Fibroblast of skin of scalp (primary cell): ENCODE measurements around the gene SETD1B.
"Not testable (repeated sequence)": the region's sequence is repeated elsewhere in the genome, so short reads cannot be mapped to it uniquely, and the experiment has no call there.

Experiments
- DNase-seq: peaks from one replicate; pipeline ENCODE4 v3.0.0-alpha.2; 2013

The SETD1B gene

DNA sequence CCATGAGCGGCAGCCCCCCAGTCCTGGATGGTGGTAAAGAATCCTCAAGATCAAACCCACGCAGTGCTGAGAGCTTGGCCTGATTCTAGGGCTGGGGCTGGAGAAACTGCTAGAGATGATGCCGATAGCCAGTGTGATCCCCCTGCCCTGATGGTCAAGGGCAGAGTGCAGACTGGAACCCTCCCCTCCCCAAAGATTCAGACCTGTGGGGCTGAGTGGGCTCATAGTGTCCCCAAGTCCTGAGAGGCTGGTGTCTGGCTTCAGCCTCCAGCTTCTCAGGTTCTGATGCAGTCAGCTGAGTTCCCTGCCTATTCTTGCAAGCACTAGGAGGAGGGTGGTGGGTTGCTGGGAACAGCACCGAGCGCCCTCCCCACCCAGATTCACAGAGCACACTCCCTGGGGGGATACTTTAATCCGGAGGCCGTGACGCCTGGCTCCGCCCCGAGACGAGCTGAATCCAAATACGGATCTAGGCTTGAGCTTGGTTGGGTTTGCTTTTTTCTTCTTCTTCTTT lies 22.3 kb upstream of the SETD1B start:
- no peak for DNase-seq

DNA sequence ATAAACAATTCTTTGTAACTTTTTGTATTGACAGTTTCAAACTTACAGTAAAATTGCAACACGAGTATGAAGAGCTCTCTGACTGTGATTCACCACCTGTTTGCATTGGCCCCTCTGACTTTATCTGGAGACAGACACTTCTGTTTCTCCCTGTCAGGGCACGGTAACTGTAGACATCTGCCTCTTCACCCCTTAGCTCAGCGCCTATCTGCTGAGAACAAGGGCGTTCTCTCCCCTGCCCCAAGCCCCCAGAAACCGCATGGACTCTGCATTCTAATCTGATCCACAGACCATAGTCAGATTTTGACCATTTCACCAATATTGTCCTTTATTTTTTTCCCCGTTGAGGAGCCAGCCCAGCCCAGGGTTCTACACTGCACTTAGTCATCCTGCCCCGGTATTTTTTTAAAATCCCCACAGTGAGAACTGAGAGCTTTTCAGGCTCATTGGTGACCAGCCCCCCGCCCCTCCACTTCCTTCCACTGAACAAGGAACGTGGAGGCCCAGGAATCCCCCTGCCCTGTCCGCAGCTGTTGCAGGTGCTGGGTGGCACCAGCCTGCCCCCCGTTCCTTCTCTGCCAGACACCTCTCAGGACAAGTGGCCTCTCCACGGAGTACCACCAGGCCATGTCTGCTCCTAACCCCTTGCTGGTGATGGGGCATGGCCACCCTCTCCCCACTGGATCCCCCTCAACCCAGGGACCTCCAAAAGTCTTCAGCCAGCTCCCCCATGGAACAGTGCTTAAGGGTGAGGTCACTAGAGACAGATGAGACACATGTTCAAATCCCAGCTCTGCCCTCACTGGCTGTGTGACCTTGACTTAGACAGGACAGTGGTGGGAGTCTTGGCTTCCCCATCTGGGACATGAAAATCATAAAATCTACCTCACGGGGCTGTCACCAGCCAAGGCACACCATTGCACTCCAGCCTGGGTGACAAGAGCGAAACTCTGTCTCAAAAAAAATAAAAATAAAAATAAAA lies 21.5 kb upstream of the SETD1B start:
- no peak for DNase-seq

DNA sequence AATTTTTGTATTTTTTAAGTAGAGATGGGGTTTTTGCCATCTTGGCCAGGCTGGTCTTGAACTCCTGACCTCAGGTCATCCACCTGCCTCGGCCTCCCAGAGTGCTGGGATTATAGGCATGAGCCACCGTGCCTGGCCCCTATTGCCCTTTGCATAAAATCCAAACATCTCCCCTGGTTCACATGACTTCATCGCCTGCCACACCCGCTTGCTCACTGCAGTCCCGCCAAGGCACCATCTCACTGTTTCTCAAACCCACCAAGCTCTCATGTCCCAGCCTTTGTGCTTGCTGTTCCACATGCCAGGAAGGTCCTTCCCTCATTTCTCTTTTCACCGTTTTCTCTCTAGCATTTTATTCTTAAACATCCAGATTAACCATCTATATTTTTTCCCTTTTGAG lies 20.0 kb upstream of the SETD1B start:
- DNase-seq, result no peak

DNA sequence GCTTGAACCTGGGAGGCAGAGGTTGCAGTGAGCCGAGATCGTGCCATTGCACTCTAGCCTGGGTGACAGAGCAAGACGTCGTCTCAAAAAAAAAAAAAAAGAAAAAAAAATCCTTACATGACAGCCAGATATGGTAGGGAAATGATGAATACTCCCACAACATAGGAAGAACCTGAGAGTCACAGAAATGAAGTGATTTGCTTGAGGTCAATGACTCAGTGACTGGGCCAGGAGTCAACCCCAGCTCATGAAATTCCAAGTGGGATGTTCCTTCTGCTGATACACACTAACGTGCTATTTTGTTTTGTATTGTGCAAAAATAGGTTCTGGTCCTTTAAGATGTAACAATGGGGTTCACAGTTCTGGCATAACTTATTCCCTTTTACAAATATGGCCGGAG lies 19.3 kb upstream of the SETD1B start:
- DNase-seq, result peak; percentile 84

DNA sequence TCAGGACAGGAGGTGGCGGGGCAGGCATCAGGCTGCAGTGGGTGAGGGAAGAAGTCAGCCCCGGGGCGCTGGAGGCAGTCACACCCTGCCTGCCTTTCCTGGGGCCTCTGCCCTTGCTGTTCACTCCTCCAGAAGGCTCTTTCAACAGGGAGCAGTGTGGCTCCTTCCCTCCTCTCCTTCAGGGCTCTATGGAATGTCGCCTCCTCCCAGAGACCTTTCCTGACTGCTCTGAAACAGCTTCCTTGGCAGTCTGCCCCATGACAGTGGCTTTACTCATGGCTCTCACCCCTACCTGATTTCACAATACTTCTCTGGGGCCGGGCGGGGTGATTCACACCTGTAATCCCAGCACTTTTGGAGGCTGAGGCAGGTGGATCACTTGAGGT lies 17.4 kb upstream of the SETD1B start:
- peak; percentile 90 for DNase-seq

DNA sequence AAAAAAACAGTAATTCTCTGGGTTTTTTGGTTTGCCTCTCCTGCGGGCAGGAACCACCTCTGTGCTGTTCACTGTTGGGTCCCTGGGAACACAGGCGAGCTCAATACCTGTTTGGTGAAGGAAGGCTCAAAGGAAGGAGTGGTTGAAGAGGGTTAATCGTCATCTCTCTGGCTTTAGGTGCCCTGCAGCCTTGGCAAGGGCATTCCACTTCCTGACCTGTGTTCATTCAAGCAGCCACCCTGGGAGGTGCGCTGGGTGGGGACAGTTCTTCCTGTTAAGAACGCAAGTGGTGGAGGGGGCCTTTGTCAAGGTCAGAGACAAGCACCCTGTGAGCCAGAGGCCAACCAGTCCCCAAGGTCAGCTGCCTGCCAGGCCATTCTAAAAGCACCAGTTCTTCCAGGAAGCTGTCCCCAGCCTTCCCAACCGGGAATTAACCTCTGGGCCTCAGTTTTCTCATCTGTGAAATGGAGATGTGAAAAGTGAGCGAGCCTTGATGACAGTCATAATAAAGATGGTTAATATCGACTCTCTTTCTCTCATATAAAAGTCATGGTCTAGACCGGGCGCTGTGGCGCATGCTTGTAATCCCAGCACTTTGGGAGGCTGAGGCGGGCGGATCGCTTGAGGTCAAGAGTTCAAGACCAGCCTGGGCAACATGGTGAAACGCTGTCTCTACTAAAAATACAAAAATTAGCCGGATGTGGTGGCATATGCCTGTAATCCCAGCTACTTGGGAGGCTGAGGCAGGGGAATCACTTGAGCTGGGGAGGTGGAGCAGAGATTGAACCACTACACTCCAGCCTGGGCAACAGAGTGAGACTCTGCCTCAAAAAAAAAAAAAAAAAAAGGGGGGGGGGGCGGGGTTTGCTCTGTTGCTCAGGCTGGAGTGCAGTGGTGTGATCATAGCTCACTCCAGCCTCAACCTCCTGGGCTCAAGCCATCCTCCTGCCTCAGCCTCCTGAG lies 16.5 kb upstream of the SETD1B start:
- no peak for DNase-seq

DNA sequence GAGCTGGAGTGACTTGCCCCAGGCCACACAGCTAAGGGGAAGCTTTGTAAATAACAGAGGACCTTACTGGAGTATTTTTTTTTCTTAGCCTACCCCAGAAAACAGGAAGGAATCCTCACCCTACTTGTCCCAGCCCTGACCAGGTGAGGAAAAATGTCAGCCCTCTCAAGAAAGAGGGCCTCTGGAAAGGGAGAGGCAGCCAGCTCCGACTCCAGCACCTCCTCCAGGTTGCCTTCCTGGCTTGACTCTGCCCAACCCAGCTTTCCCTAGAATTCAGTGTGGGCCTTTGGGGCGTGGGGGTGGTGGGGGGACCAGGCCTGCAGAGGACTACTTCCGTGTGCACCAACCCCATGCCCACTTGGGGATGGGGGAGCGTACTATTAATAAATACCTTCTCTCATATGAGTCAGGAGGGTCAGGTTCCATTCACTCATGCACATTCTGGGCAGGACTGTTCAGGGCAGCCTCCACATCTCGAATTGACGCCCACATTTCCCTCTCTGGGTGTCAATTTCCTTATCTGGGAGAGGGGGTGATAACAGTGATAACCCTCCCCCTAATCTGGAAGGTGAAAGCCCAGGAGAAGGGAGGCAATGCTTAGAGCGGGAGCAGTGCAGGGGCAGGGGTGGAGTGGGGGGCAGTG lies 15.5 kb upstream of the SETD1B start:
- no peak for DNase-seq

DNA sequence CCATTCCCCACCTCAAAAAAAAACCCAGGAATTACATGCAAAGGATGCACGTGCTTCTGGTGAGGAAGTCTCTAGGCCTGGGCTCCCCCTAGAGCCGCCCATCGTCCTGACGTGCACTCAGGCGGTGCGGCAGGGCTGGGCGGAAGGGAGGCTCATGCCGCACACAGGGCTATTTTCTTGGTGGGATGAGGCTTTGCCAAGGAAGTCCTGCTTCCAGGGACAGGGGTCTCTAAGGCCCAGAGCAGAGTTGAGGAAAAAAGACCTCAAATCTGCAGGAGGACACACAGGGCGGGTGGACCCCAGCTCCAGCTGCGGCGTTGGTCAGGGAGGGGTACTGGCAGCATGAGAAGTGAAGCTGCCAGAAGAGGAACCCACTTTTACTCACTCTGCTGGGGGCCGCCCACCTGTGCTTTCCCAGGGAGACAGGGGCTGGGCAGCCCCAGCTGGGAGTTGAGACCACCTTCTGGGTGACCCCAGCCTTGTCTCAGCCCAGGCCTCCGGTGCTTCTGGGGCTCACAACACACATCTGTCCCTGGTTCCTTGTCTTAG lies 14.5 kb upstream of the SETD1B start:
- no peak for DNase-seq

DNA sequence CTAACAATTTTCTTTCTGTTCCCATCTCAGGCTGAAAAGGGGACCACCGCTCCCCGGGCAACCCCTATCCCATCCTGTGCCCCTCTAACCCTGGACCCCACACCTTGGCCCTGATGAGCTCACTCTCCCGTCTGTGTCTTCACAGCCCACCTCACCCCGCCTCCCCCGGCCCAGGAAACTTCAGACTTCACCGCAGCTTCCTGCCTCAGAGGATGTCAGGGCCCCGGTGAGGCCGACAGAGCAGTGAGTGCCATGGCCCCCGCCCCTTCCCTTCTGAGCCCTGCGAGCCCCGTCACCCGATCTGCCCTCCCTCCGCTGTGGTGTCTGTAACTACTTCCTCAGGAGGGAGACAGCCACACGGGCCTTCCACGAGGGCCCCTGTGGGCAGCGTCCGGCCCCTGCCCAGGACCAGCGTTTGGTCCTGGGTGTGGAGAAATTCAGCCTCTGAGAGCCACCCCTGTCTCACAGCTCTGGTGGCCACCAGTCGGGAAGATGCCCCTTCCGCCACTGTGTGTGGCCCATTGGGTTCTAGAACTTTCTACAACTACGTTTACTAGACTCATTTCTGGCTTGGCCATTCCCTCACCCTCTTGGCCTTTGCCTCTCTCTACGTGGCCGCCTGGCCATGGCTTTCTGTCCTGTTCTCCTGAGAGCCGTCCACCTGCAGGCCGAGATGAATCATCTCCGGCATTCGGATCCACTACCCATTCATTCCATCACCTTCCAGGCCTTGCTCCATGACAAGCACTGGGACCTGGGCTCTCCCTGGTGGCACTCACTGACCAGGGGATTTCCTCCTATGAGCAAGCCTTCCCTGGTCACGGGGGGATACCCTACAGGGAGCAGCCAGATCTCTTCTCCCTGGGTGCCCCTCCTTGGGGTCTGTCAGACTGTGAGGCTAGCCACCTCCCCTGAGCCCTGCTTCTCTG lies 13.7 kb upstream of the SETD1B start:
- no peak for DNase-seq

DNA sequence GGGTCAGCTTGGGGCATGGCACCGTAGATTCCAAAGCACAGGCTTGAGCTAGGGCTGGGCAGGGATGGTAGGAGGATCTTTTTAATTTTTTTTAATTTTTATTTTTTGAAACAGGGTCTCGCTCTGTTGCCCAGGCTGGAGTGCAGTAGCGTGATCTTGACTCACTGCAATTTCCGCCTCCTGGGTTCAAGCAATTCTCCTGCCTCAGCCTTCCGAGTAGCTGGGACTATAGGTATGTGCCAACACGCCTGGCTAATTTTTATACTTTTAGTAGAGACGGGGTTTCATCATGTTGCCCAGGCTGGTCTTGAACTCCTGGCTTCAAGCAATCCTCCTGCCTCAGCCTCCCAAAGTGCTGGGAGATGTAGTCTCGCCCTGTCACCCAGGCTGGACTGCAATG lies 13.0 kb upstream of the SETD1B start:
- not testable (repeated sequence) for DNase-seq

DNA sequence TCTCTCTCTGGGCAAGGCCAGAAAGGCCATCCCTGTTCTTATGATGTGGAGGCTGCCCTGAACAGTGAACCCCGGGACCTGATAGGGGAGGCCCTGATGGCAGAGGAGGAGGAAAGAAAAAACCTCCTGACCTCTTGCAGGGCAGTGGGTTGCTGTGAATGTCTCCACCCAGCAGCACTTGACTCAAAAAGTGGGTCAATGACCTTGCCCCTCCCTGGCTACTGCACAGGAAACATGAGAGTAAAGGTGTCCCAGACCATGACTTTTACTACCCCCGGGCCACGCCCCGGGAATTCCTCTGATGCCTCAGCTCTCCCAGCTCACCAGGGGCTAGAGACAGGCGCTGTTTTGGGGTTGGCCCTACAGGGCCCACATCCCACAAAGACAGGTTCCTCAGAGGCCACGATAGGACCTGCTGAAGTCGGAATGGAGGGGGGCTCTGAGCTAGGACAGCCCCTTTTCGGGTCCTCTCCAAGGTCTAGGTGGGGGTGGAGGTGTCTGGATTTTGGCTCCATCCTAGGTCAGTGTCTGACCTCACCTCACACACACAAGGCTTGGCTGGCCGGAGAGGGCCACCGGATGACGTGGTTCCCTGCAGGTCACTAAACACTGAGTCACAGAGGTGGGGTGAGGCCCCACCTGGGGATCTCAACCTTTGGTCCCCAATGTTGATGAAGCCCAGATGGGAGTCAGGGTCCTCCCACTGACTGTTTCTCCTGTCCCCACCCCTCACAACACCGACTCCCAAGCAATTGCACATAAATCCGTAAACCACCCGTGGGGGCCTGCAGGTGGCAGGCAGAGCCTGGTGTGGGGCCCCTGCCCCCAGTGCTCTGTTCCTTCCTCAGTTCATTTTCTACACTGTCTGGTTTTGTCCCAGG lies 11.9 kb upstream of the SETD1B start:
- no peak for DNase-seq

DNA sequence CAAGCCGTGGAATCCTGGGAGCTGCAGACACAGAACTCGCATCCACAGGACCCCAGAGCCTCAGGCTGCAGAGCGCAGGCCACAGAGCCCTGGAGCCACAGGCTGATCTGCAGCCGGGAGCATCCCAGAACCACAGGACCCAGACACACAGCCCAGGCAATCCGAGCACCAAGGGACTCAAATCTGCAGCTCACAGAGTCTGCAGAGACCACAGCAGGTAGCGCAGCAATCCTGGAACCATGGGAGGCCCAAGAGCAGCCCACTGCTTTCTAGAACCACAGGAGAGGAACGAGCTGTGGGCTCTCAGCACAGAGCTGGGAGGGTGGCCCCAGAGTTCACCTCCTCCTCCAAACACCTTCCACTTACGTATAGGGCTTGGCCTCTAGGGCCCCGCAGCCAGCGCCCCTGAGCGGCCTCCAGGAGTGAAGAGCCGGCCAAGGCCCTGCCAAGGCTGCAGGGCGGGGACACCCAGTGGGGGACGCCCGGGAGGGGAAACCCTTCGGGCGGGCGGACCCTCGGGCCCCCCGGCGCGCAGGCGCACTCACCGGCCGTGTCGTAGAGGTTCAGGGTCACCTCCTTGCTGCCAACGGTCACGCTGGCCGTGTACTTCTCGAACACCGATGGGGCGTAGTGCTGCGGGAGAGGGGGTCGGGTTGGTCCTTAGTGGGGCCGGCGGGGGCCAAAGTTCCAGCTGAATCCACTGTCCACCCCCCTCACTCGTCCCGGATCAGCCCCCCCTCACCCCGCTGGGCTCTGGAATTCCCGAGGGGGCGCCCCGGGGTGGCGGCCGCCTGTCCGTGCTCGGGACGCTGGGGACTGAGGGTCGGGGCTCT lies 11.0 kb upstream of the SETD1B start:
- DNase-seq, result no peak

DNA sequence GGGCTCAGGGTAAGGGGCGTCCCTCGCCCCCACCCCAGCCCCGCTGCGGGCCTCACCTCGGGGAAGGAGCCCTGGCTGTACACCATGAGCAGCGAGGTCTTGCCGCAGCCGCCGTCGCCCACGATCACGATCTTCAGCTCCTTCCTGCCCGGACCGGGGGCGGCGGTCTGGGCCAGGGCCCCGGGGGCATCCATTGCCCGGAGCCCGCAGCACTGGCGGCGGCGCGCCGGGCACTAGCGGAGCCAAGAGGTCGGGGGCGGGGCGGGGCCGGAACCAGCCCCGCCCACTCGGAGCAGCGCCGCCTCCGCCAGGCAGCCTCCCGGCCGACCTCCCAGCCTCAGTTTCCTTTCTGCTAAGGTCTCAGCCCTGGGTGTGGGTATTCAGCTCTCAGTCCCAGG lies 10.4 kb upstream of the SETD1B start, which contains the start of gene RHOF:
RHOF (minus strand) TSS at position 249 of the 398 bp plus-strand sequence; CDS start at position 194, 55 bp downstream.
- DNase-seq, result no peak

DNA sequence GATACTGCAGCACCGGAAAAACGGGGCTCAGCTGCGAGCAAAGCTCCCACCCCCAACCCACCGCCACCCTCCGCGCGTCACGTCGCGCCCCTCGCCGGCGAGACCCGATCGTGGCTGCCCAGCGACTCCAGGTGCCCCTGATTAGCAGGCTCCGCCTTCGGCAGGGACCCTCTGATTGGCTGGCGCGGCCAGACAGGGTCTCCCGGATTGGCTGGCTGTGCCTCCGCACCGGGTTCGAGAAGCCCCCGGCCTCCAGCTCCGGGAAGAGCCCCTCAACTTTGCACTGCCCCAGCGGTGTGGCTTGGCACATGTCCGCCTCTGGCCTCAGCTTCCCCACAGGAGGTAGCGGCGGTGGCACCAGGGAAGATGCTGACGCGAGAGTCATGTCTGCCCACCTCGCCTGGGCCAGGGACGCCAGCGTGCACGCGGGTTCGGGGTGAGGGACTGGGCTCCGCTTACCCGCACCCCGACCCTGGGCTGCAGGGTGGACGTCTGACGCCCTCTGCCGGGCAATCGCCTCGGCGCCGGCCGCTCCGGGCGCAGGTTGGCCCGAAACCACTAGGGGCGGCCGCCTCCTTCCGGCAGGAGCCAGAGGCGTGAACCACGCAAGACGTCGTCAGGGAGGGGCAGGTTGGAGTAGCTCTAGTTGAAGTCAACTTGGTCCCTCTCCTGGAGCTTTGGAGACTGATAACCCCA lies 9.8 kb upstream of the SETD1B start:
- peak; percentile 91 for DNase-seq

DNA sequence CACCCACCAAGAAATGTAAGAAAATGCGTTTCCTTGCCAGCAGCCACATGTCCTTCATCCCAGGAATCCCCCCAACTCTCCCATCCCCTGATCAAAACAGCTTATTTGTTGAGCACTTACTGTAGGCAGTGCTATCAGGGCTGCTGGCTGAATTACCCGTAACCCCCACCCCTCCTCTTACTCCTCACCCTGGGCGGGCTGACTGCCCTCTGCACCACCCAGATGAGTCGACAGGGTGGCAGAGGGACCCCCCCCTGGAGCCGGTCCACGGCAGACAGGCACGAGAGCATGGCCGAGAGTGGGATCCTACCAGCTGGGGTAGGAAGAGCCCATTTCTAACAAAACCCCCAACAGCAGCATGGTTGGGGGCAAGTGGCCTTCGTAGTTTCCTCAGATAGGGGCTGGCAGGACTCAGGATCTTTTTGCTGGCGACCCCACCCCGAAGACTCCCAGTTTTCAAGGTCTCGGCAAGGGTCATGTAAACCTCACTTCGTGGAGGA lies 9.2 kb upstream of the SETD1B start:
- DNase-seq, result no peak

DNA sequence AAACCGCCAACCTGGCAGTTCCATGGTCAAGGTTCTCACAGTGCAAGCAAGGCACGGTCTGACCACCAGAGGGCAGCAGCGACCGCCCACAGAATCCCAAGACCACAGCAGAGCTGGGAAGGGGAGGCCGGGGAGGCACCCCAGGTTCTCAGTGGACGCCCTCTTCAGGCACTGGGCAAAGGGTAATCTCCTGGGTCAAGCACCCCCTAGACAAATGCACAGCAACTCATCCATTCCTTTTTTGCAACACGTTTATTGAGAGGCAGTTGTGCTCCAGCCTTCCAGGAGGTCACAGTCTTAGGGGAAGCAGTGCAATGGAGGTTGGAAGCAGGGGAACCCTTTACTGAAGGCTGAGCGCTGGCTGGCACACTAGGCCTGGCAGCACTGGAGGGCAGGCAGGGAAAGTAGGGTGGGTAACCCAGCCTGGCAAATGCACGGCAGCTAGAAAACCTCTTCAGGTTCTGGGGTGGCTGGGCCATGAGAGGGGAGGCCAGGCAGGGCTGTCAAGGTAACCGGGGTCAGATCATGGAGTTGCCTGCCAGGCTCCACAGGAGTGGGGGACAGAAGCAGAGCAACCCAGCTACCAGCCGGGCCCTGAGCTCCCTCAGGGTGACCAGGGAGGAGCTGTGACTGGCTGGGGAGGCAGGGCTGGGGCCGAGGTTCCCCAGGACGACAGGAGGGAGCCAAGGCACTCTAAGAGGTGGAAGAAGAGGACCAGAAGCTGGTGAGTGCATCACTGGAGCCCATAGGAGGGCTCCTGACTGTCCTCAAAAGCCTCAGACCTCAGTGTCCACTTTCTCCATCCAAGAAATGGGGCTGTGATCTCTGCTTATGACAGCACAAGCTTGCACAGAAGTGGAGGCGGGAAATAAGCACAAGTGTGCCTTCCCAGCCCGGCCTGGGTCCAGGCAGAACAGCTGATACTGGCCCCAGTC lies 8.5 kb upstream of the SETD1B start:
- peak; percentile 82 for DNase-seq
